ENCODE measurements around the gene ZSCAN22.

The ZSCAN22 gene

GRCh38 chr19:58311345-58311865, 15.4 kb upstream of the ZSCAN22 start:
- Histone ChIP-seq H3K79me2 (ENCODE audit: insufficient read depth, low read depth) (no peaks in the 10 kb centered on the region), H3K4me2 (no peak overlapping the region), H3K27me3 (ENCODE audit: insufficient read depth, low read depth) (no peaks in the 10 kb centered on the region), H3K36me3 (ENCODE audit: insufficient read depth) (peaks cover 27% of the 10 kb centered on the region; the same call in 1 of the 2 replicates), H3K9ac (no peak overlapping the region), H4K20me1 (ENCODE audit: insufficient read depth) (no peaks in the 10 kb centered on the region), H2AFZ (ENCODE audit: low read depth) (no peak overlapping the region), H3K4me1 (ENCODE audit: low read depth, poor library complexity, severe bottlenecking) (peaks cover 3% of the 10 kb centered on the region), H3K27ac (no peak overlapping the region), H3K4me3 (IDR thresholded peaks at IDR 0.05; ENCODE audit: insufficient read depth, low read depth, low read length) (no peak overlapping the region)
- TF ChIP-seq, protein P1, sequence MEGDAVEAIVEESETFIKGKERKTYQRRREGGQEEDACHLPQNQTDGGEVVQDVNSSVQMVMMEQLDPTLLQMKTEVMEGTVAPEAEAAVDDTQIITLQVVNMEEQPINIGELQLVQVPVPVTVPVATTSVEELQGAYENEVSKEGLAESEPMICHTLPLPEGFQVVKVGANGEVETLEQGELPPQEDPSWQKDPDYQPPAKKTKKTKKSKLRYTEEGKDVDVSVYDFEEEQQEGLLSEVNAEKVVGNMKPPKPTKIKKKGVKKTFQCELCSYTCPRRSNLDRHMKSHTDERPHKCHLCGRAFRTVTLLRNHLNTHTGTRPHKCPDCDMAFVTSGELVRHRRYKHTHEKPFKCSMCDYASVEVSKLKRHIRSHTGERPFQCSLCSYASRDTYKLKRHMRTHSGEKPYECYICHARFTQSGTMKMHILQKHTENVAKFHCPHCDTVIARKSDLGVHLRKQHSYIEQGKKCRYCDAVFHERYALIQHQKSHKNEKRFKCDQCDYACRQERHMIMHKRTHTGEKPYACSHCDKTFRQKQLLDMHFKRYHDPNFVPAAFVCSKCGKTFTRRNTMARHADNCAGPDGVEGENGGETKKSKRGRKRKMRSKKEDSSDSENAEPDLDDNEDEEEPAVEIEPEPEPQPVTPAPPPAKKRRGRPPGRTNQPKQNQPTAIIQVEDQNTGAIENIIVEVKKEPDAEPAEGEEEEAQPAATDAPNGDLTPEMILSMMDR (conservative IDR thresholded peaks at IDR 0.05; ENCODE audit: low read depth, low read length), result no peak

DNA sequence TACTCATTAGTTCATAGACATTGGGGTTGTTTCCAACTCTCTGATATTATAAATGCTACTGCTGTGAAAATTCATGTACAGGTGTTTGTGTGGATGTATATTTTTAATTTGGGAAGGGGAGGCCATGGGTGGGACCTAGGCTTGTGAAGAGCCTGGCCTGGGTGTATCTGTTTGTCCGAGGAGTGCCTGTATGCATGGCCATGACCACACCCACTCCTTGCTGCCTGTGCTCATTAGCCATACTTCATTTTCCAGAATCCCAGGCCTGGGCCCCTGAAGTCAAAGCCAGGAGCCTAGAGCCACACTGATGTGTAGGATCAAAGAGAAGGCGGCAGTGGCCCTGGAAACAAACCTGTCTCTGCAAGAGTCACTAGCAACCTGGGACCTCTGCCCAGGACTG, 11.2 kb upstream of the ZSCAN22 start:
- Histone ChIP-seq H3K36me3 (ENCODE audit: insufficient read depth) (peaks cover 9% of the 10 kb centered on the region; the same call in 1 of the 2 replicates), H2AFZ (ENCODE audit: low read depth) (no peak overlapping the region), H3K27me3 (ENCODE audit: insufficient read depth, low read depth) (no peaks in the 10 kb centered on the region), H3K27ac (no peak overlapping the region), H3K79me2 (ENCODE audit: insufficient read depth, low read depth) (no peaks in the 10 kb centered on the region), H3K4me1 (ENCODE audit: low read depth, poor library complexity, severe bottlenecking) (no peaks in the 10 kb centered on the region), H3K9ac (no peak overlapping the region), H3K4me3 (IDR thresholded peaks at IDR 0.05; ENCODE audit: insufficient read depth, low read depth, low read length) (no peak overlapping the region), H3K4me2 (no peak overlapping the region), H4K20me1 (ENCODE audit: insufficient read depth) (no peaks in the 10 kb centered on the region)
- TF ChIP-seq, protein P1 (conservative IDR thresholded peaks at IDR 0.05; ENCODE audit: low read depth, low read length), result no peak

GRCh38 chr19:58317476-58318072, 9.2 kb upstream of the ZSCAN22 start:
- peaks cover 2% of the 10 kb centered on the region; the same call in 1 of the 2 replicates for H3K36me3 ChIP-seq (ENCODE audit: insufficient read depth)
- no peak overlapping the region for H3K9ac ChIP-seq
- TF ChIP-seq, protein P1 (conservative IDR thresholded peaks at IDR 0.05; ENCODE audit: low read depth, low read length), result no peak
- H3K4me2 ChIP-seq, result no peak overlapping the region
- no peaks in the 10 kb centered on the region for H3K4me1 ChIP-seq (ENCODE audit: low read depth, poor library complexity, severe bottlenecking)
- no peaks in the 10 kb centered on the region for H3K27me3 ChIP-seq (ENCODE audit: insufficient read depth, low read depth)
- H2AFZ ChIP-seq (ENCODE audit: low read depth), result no peak overlapping the region
- H3K4me3 ChIP-seq (IDR thresholded peaks at IDR 0.05; ENCODE audit: insufficient read depth, low read depth, low read length), result no peak overlapping the region
- no peak overlapping the region for H3K27ac ChIP-seq
- no peaks in the 10 kb centered on the region for H3K79me2 ChIP-seq (ENCODE audit: insufficient read depth, low read depth)
- no peaks in the 10 kb centered on the region for H4K20me1 ChIP-seq (ENCODE audit: insufficient read depth)

GRCh38 chr19:58318297-58318696, 8.5 kb upstream of the ZSCAN22 start:
- Histone ChIP-seq H4K20me1 (ENCODE audit: insufficient read depth) (no peaks in the 10 kb centered on the region), H3K4me1 (ENCODE audit: low read depth, poor library complexity, severe bottlenecking) (no peaks in the 10 kb centered on the region), H3K36me3 (ENCODE audit: insufficient read depth) (peaks cover 2% of the 10 kb centered on the region; the same call in 1 of the 2 replicates), H3K9ac (no peak overlapping the region), H3K79me2 (ENCODE audit: insufficient read depth, low read depth) (no peaks in the 10 kb centered on the region), H3K27ac (no peak overlapping the region), H3K27me3 (ENCODE audit: insufficient read depth, low read depth) (no peaks in the 10 kb centered on the region), H3K4me3 (IDR thresholded peaks at IDR 0.05; ENCODE audit: insufficient read depth, low read depth, low read length) (no peak overlapping the region), H3K4me2 (no peak overlapping the region), H2AFZ (ENCODE audit: low read depth) (no peak overlapping the region)
- TF ChIP-seq, protein P1 (conservative IDR thresholded peaks at IDR 0.05; ENCODE audit: low read depth, low read length), result no peak

Measured in KMS-11 (cell line).